ENCODE measurements around the gene LSM4.

Gene LSM4

DNA sequence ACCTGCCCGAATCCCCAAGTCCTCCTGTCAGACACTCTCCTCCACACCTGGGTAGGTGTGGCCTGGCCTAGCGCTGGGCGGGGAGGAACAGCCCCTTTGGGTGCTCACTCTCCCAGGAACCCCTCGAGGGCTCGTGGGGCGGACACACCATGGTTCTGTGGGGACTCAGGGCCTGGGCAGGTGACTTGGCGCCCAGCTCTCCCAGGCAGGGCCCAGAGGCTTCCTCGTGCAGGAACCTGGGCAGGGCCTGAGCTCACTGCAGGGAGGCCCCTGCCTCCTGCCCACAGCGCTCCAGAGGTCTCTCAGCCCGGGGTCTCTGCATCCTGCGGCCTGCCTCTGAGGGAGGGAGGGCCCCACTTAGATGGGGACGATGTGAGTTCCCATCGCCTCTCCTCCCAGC, 11.9 kb downstream of the LSM4 start:
- no peak for DNase-seq

DNA sequence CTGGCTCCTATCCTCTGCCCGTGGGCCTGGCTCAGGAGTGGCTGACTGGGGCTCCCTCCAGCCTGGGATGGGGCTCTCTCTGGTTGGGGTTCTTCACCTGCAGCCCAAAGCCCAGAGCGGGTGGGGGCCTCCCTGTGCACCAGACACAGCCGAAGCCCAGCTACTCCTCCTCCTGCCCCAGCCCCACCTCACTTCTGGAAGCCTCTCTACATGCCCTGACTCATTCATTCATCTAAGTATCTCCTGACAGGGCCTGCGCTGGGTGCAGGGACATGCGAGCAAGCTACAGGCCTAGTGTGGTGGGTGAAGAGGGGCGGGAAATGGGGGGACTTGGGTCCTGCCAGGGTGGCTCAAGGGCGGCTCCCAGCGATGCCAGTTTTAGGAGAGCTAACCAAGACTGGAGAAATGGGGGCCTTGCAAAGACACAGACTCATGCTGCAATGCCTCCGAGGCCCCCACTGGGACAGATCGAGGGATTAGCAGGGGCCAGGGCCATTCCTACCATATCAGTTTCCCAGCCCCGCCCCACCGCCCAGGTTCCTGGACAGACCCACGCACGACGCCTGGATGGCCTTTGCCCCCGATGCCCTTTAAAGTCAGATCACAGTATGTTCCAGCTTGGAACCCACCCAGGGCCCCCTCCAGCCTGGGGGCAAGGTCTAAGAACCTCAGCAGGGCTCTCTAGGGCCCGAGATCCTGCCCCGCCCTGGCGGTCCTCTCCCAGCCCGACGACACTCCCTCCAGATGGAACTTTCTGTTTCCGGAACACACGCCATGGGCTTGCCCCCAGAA, 12.6 kb downstream of the LSM4 start:
- no peak for DNase-seq

DNA sequence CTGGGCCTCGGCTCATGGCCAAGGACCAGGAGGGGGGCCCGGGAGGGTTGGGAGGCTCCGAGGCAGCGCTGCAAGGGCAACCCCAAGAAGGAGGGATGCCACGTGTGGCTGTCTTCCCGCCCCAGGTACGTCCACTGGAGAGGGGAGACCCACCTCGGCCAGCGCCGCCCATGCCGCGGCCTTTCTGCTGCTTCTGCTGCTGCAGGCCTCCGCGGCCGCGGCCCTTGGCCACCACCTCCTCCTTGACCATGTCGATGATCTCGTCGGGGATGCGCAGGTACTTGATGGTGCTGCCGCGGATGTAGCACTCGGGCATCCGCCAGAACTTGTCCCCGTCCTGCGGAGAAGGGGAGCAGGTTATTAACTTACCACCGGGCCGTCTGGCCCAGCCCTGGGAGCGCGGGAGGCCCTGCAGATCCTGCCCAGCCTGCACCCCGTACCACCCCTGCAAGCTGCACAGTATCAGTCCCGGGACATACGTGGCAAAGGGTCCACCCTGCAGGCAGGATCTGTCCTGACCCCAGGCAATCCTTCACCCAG, 13.3 kb downstream of the LSM4 start:
- DNase-seq: no peak

DNA sequence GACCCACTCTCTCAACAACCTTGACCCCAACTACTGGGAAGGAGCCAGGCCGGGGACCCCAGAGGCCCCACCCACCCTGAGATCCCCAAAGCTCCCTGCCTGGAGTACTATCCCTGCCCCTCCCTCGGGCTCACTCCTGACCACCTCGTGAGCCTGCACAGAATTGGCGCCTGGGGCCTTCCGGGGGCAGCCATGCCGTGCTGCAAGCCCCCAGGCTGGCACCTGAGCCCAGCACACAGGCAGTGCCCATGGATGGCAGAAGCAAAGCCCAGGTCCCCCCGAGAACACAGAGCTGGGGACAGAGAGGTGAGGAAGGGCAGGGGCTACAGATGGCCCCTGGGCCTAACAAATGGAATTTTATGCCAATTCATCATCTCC, 13.9 kb downstream of the LSM4 start:
- DNase-seq: no peak

DNA sequence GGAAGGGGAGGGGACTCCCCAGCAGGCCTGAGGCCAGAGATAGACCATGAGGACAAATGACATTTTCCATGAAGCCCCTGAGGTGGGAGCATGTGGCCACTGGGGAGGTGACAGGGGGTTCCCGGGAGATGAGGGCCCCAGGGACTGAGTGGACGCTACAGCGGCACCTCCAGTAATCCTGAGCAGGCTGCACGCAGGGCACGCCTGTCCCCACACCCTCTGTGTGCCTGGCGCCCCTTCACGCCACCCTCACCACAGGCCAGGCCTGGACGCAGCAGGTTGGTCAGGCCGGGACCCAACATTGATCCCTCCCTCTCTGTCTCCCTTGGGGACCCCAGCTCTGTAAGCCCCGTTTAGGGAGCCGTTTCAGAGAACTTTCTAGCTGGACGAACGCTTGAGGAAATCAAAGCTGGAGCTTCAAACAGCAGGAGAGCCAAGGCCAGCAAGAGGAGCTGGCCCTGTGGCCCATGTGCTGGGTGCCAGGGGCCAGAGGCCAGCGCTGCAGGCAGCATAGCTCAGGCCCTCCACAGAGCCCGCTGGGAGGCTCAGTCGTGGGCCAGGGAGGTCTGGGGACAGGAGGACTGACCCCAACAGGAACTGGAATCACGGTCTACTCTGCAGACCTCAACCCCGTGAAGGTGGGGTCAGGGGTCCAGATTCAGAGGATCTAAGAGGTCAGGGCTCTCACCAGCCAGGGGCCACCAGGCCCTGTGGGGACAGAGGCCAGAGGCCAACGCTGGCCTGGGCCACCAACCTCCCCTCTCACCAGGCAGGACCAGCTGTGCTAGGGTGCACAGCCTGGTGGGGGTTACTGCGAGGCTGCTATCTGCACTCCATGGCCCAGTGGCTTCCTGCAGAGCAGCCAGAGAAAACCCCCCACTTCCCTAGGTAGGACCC, 14.6 kb downstream of the LSM4 start:
- no peak for DNase-seq

DNA sequence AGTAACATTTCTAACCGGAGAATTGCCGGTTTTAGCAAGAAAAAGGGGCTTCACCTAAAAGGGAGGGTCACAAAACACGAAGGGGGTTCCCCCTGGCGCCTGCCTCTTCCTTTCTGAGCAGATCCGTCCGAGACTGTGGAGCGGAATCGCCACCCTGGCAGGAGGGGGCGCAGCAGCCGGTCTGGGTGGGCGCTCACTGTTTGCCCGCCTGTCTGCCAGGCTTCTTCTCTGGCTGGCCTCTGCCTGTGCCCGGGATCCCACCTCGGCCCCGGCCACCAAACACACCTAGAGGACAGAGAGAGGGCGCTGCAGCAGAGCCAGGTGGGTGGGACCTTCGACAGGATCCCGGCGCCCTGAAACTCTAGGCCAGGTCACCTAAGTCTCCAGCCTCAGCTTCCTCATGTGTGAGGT, 15.6 kb downstream of the LSM4 start:
- no peak for DNase-seq

DNA sequence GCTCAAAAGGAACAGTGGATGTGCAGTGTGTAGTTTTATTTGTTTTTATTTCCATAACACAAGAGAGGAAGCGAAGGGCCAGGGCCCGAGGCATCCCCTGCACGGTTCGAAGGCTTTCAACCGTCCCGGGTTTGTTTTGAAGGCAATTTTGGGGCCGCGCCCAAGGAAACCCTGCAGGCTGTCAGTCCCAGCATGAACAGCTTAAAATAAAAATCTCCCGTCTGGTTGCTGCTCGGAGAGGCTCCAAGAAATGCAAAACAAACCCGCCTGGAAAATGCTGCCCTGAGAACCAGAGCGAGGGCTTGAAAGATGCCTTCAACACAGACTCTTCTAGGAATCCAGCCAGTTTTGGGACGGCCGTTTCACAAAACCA, 16.0 kb downstream of the LSM4 start:
- no peak for DNase-seq

DNA sequence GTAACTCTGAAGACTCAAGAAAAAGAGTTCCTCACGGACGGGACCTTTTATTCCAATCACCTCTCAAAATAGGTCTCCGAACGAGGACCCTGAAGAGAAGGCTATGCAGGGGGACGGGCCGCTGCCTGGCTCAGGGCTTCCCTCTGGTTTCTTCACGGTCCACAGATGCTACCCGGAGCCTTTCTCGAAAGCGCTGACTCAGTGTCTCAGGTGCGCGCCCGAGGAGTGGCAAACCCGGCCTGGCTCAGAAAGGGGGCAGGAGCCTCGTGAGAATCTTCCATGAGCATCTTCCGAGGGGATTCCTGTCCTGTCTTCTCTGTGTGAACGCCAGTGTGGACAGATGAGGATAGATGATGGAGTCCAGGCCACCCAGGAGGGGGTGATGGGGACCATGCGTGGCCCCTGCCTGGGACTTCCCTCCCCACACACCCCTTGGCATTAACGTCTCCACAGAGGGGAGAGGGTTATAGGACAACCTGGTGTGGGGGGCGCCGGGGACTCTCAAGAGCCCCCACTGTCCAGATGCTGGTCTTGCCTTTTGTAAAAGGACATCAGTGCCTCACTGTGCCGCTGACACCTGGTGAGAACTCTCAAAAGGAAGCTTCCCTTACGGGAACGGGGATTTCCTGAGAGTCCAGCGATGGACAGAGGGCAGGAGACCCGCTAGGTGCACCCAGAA, 16.5 kb downstream of the LSM4 start:
- no peak for DNase-seq

DNA sequence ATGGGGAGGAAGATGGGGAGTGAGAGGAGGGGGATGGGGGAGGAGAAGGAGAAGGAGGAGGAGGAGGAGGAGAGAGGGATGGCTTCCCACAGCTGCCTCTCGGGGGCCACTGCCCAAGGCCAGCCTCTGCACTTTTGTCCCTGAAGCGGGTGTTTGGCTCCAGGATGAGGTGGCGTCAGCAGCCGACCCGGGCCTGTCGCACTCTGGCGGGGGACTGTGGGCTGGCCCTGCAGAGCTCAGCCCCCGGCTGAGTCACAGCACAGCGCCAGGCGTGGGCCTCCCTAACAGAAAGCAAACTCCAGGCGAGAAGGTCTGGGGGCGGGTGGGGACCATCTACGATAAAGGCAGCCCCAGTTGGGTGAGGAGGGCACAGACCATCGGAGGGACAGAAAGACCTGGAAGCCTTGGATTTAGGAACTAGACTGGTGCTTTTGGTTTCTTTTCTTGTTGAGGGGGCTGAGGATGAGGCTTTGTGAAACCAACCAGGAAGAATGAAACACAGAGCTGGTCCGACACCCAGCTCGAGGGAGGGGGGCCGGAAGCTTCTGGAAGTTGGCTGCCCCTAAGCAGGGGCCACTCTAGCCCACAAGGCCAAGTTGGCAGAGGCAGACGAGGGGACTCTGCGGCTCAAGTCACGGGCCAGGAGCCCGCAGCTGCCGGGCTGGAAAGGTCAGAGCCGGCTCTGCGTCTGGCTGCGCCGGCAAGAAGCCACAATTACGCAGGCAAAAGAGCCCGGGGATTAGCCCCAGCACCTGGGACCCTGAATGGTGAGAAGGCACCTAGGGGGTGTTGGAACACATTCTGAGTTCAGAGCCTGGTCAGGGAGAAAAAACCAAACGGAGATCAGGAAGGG, 18.2 kb downstream of the LSM4 start:
- no peak for DNase-seq

DNA sequence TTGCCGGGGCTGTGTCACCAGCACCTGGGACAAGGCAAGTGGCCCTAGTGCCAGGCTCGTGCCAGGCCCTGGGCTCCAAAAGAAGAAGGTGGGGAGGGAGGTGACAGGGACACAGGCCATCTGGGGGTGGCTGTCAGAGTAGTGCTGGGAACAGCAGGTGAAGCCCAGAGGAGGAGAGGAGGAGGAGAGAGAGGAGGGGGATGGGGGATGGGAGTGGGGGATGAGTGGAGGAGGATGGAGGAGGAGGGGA, 18.7 kb downstream of the LSM4 start:
- no peak for DNase-seq

DNA sequence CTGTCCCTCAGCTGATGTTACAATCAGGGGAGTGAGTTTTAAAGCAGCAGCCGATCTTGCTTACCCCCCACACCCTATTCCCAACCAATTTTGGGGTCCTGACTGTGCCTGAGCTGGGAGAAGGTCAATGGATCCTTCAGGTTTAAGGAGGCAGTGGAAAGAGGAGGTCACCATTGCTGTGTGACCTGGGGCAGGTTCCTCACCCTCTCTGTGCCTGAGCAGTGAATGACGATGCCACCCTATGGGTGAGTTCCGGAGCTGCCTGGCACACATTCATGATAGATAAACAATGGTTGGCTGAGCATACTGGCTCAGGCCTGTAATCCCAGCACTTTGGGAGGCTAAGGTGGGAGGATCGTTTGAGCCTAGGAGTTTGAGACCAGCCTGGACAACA, 21.2 kb downstream of the LSM4 start:
- no peak for DNase-seq

DNA sequence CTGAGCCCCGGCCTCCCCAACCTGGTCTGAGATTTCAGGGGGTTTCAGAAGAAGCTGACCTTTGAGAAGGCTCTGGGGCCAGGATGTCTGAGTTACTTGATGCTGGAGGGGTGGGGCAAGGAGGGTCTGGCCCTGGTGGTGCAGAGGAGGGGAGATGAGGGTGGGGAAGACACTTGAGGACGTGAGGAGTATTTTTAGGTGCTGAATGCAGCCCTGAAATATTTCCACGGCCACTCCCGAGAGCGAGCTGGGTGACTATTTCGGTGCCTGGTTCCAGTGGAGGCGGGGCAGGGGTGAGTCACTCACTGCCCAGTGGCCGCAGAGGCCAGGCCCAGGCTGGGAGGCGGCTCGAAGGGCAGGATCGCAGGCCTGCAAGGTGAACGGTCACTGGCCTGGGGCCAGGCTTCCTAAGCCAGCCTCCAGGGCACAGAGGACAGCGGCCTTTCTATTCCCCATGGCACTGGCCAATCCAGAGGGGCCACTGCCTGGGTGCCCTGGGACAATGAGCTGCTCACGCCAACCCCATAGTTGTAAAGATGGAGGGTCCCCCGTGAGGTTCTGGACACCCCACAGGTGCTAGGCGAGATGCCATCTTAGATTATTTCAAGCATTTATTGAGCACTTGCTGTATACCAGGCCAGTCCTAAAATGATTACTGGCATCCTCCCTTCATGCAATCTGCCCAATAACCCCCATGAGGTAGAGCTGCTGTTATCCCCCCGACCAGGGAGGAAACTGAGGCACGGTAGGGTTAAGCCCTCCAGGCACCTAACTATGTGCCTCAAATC, 21.8 kb downstream of the LSM4 start:
- no peak for DNase-seq

DNA sequence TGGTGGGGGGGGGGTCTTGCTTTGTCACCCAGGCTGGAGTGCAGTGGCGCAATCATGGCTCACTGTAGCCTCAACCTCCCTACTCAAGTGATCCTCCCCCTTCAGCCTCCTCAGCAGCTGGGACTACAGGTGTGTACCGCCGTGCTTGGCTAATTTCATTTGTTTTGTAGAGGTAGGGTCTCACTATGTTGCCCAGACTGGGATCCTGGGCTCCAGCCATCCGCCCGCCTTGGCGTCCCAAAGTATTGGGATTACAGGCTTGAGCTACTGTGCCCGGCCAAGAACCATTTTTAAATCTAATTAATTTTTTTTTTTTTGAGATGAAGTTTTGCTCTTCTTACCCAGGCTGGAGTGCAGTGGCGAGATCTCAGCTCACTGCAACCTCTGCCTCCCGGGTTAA, 23.2 kb downstream of the LSM4 start:
- no peak for DNase-seq

DNA sequence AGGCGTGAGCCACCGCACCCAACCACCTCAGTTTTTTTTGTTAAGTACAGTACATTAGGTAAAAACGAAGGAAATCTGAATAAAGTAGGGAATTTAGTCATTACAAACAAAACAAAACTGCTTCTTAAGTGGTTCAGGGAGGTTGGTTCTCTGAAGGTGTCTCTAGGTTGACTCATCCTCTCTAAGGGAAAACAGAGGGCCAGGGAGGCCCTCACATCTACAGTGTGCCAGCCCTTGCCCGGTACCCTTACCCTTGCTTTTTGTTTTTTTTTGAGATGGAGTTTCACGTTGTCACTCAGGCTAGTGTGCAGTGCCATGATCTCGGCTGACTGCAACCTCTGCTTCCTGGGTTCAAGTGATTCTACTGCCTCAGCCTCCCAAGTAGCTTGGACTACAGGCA, 24.3 kb downstream of the LSM4 start:
- DNase-seq: no peak

DNA sequence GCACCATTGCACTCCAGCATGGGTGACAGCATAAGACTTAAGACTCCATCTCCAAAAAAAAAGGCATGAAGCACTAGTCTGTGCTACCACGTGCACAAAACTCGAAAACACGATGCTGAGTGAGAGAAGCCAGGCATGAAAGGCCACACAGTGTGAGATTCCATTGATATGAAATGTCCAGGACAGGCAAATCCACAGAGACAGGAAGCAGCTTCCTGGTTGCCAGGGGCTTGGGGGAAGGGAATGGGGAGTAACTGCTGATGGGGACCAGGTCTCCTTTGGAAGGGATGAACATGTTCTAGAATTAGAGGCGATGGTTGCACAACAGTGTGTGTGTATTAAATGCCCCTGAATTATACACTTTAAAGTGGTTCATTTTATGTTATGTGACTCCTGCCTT, 25.6 kb downstream of the LSM4 start:
- no peak for DNase-seq

DNA sequence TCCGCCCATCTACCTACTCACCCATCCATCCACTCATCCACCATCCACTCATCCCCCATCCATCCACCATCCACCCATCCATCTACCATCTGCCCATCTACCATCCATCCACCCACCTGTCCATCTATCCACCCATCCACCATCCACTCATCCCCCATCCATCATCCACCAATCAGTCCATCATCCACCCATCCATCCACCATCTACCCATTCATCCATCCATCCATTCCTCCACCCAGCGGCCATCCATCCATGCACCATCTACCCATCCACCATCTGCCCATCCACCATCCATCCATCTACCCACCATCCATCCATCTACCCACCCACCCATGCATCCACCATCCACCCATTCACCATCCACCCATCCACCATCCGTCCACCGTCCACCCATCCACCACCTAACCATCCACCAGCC, 27.8 kb downstream of the LSM4 start:
- DNase-seq: no peak

DNA sequence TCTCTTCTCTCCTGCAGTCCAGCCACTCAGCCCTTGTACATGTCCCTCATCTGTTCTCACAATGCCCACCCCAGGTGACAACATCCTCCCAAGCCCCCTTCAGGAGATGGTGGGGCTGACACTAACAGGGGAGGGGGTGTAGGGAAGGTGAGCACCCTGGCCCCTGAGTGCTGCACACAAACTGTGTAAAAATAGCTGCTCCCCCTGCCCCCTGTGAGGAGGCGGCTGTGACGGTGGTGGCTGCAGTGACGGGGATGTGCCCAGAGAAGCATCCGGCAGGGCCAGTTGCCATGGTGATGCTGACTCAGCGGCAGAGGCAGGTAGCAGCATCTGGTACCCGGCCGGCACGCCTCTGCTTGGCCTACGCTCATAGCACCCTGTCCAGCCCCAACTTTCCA, 28.4 kb downstream of the LSM4 start:
- DNase-seq: peak; percentile 27

DNA sequence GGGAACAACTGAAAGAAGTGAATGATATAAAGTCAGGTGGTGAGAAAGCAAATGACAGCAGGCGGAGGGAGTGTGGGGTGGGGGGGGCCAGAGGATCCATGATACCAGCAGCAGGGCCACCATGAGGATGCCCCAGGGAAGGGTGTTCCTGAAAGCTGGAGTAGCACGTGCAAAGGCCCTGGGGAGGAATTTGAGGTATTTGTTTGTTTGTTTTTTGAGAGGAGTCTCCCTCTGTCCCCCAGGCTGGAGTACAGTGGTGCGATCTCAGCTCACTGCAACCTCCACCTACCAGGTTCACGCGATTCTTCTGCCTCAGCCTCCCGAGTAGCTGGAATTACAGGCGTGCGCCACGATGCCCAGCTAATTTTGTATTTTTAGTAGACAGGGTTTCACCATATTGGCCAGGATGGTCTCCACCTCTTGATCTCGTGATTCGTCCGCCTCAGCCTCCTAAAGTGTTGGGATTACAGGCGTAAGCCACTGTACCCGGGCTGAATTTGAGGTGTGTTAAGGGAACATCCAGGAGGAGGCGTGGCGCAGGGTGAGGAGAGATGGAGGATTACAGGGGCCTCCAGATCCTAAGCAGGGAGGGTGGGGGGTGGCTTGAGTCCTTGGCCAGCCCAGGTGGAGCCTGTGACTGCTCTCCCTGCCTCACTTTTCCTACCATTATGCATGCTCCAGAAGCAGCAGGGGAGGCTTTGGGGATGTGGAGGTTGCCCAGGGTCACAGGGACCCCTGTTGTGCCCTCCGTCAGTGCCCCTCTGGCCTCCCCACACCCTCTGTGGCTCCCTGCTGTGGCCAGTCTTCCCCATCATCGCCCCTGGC, 29.0 kb downstream of the LSM4 start:
- DNase-seq: no peak

DNA sequence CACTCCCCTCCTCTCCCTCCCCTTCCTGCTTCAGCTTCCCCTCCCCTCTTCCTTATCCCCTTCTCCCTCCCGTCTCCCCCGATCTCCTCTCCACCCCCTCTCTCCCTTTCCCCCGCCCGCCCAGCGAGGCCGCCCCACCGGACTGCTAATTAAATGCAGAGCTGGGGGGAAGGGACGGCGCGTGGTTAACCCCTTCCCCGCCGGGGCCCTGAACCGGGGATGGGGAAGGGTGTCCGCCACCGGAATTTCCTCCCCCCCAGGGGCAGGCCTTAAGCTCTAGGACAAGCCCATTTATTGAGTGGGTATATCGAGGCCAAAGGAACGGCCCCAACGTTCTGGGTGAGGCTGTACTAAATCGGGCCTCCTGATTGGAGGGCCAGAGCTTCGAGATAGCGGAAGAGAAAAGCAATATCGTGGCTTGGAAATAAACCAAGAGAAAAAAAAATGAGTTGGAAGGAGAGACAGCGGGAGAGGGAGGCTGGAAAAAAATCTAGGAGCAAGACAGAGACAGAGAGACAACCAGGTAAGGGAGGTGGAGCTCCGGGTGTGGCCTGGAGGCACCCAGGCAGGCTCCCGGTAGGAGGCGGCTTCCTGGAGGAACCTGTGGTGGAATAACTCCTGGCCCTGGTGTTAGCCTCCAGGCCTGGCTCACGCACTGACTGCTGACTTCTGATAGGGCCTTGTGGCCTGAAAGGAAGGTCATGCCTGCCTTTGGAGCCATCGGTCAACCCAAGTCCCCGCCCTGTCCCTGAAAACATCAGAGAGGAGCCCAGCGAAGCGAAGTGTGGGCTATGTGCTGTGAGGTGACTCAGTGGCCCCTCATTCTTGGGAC, 29.9 kb downstream of the LSM4 start:
- DNase-seq: no peak

DNA sequence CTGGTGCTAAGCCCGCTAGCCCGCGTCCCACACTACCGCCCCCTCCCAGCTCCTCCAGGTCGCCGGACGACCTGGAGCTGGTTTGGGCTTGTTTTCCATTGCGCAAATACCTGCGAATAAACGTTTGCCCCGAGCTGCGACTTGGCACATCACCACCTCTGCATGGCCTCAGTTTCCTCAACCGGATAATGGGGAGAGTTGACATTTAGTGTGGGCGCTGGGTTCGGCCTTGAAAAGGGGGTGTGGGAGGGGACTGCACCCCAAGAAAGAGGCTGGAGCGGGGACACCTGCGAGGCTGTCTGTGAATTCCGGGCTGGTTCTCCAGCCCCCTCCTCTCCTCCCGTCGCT, 30.4 kb downstream of the LSM4 start:
- no peak for DNase-seq

Measured in DMS79 treated with DMSO at 0.1 percent for 48 hours (cell line).